OCI-LY1 (cell line): ENCODE data around the gene BBS1.
"Not testable (repeated sequence)": the region's sequence is repeated elsewhere in the genome, so short reads cannot be mapped to it uniquely, and the experiment has no call there.

Source experiments
- H2AFZ ChIP-seq: fragments of 200-600 bp; sonication (generic), shearing (Covaris generic); 2 replicates; pipeline ENCODE4 v1.6.0; 2014; ENCODE audit warnings: antibody characterized with exemption, mild to moderate bottlenecking, low read length
- H3F3A ChIP-seq: fragments of 200-600 bp; sonication (generic), shearing (Covaris generic); 2 replicates; pipeline ENCODE4 v1.6.0; 2014; ENCODE audit warnings: mild to moderate bottlenecking, antibody characterized with exemption, low read length, moderate library complexity; ENCODE audit not compliant: insufficient read depth
- H3K27ac ChIP-seq: fragments of 200-600 bp; sonication (generic); 2 replicates; pipeline ENCODE4 v1.5.1; 2014; ENCODE audit warnings: low read length, mixed run types, mild to moderate bottlenecking, low read depth; ENCODE audit not compliant: poor library complexity, severe bottlenecking
- H3K27me3 ChIP-seq: fragments of 200-600 bp; sonication (generic); 2 replicates; pipeline ENCODE4 v1.6.0; 2014; ENCODE audit warnings: antibody characterized with exemption, mild to moderate bottlenecking, low read length, moderate library complexity; ENCODE audit not compliant: insufficient read depth
- H3K36me3 ChIP-seq: fragments of 200-600 bp; sonication (generic); 2 replicates; pipeline ENCODE4 v1.6.1; 2014; ENCODE audit warnings: mild to moderate bottlenecking, antibody characterized with exemption, low read length, moderate library complexity, mixed read lengths; ENCODE audit not compliant: insufficient read depth
- H3K4me1 ChIP-seq: fragments of 200-600 bp; sonication (generic); 2 replicates; pipeline ENCODE4 v1.5.1; 2014; ENCODE audit warnings: mild to moderate bottlenecking, low read length, moderate library complexity; ENCODE audit not compliant: insufficient read depth, severe bottlenecking
- H3K4me2 ChIP-seq: fragments of 200-600 bp; sonication (generic), shearing (Covaris generic); 2 replicates; pipeline ENCODE4 v1.6.1; 2014; ENCODE audit warnings: low read length
- H3K4me3 ChIP-seq: fragments of 200-600 bp; sonication (generic); 2 replicates; pipeline ENCODE4 v1.5.1; 2014; ENCODE audit warnings: low read length, low read depth, mild to moderate bottlenecking, mixed read lengths; ENCODE audit not compliant: poor library complexity, severe bottlenecking
- H3K79me2 ChIP-seq: fragments of 200-600 bp; shearing (Covaris generic); 2 replicates; pipeline ENCODE4 v1.6.1; 2016; ENCODE audit warnings: mixed run types, low read length, mixed read lengths; ENCODE audit not compliant: insufficient read depth
- H3K9ac ChIP-seq: fragments of 200-600 bp; sonication (generic), shearing (Covaris generic); 2 replicates; pipeline ENCODE4 v1.6.1; 2014; ENCODE audit warnings: mild to moderate bottlenecking, low read length, mixed read lengths
- H3K9me2 ChIP-seq: fragments of 200-600 bp; sonication (generic), shearing (Covaris generic); 2 replicates; pipeline ENCODE4 v1.6.1; 2014; ENCODE audit warnings: low read depth, mild to moderate bottlenecking, low read length, mixed read lengths
- H3K9me3 ChIP-seq: fragments of 200-600 bp; shearing (Covaris generic); 2 replicates; pipeline ENCODE4 v1.6.1; 2014; ENCODE audit warnings: low read length, mixed read lengths
- H4K20me1 ChIP-seq: fragments of 200-600 bp; sonication (generic), shearing (Covaris generic); 2 replicates; pipeline ENCODE4 v1.6.0; 2016; ENCODE audit warnings: mild to moderate bottlenecking, low read length; ENCODE audit not compliant: insufficient read depth
- CTCF ChIP-seq: fragments of 200-600 bp; sonication (generic), shearing (Covaris generic); IDR thresholded peaks from 2 replicates; pipeline ENCODE4 v1.5.1; 2017; ENCODE audit warnings: mild to moderate bottlenecking, antibody characterized with exemption, low read length, moderate library complexity, mixed read lengths
- EZH2 ChIP-seq: fragments of 200-600 bp; sonication (generic), shearing (Covaris generic); IDR thresholded peaks from 2 replicates; pipeline ENCODE4 v1.8.0; 2017; ENCODE audit warnings: borderline replicate concordance, mixed run types, mild to moderate bottlenecking, antibody characterized with exemption, low read length, moderate library complexity, mixed read lengths

The BBS1 gene

GRCh38 chr11:66580803-66581202 is 70.4 kb downstream of the BBS1 start:
- Histone ChIP-seq H2AFZ (no peak overlapping the region), H3K36me3 (no peaks in the 10 kb centered on the region; the same call in 1 of the 2 replicates), H3K9me3 (0 out of 2 replicates have a peak, but pooled peaks cover 7% of the 10 kb centered on the region), H3F3A (no peaks in the 10 kb centered on the region), H3K79me2 (no peaks in the 10 kb centered on the region), H3K9me2 (no peaks in the 10 kb centered on the region), H3K4me2 (no peak overlapping the region), H3K27me3 (no peaks in the 10 kb centered on the region; the same call in 1 of the 2 replicates), H3K4me3 (no peak overlapping the region), H3K4me1 (no peaks in the 10 kb centered on the region), H3K27ac (no peak overlapping the region), H3K9ac (no peak overlapping the region), H4K20me1 (no peaks in the 10 kb centered on the region)
- TF ChIP-seq EZH2 = no peak
- TF ChIP-seq CTCF = no peak

- Histone ChIP-seq H3K27me3 (no peaks in the 10 kb centered on the region; the same call in 1 of the 2 replicates), H3K79me2 (no peaks in the 10 kb centered on the region), H3F3A (no peaks in the 10 kb centered on the region), H3K4me1 (no peaks in the 10 kb centered on the region), H3K4me2 (no peak overlapping the region), H3K4me3 (no peak overlapping the region), H3K9me2 (no peaks in the 10 kb centered on the region), H3K36me3 (no peaks in the 10 kb centered on the region; the same call in 1 of the 2 replicates), H2AFZ (no peak overlapping the region), H3K9ac (no peak overlapping the region), H4K20me1 (no peaks in the 10 kb centered on the region), H3K9me3 (0 out of 2 replicates have a peak, but pooled peaks cover 7% of the 10 kb centered on the region), H3K27ac (no peak overlapping the region)
- TF ChIP-seq CTCF (no peak), EZH2 (no peak)
Observed at GRCh38 chr11:66581261-66581660, 70.8 kb downstream of the BBS1 start.

- H3K9me3 ChIP-seq, H2AFZ ChIP-seq, H3K9ac ChIP-seq, H3K79me2 ChIP-seq, H3K9me2 ChIP-seq, H3K27me3 ChIP-seq, H3K4me3 ChIP-seq, H3K36me3 ChIP-seq, H4K20me1 ChIP-seq, H3K4me1 ChIP-seq, H3K4me2 ChIP-seq, H3K27ac ChIP-seq, H3F3A ChIP-seq: not testable (repeated sequence)
Observed at GRCh38 chr11:66582565-66583147, 72.2 kb downstream of the BBS1 start.
